Measurements from ENCODE around the gene LMF1. TPM values are rescaled to one million over a fixed set of nuclear protein-coding genes. Genes with fewer than 3 reads are reported as not detected.

Gene LMF1
- total and polyA plus RNA-seq, 4 donors, result 8.8 to 75.0 (median 28.3) TPM

DNA sequence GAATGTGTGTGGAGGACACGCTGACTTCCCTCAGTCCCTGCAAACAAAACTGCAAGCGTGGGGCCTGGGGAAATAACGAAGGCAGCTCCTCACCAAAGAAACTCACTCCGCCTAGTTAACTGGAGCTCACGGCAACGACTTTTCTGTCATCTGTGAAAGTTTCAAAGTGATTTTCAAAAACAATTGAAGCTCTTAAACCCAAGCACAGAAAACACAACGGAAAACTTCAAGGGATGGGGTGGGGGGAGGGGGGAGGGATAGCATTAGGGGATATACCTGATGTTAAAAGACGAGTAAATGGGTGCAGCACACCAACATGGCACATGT, 167.1 kb downstream of the LMF1 start:
- ATAC-seq (ENCODE audit: low FRiP score) (no peak), DNase-seq (no peak)
- Histone ChIP-seq H3K27ac (ENCODE audit: low read depth in 1 of 2, low read length in 2 of 2) (no peak overlapping the region), H3K36me3 (ENCODE audit: control insufficient read depth in 1 of 2, insufficient read depth in 2 of 2, low read length in 1 of 2) (no peaks in the 10 kb centered on the region), H3K4me3 (ENCODE audit: low read length in 2 of 2) (no peak overlapping the region), H3K4me1 (ENCODE audit: control insufficient read depth in 1 of 2, insufficient read depth in 2 of 2, low read length in 2 of 2) (no peaks in the 10 kb centered on the region), H3K9me3 (ENCODE audit: control insufficient read depth, low read length) (no peaks in the 10 kb centered on the region), H3K27me3 (ENCODE audit: control insufficient read depth in 1 of 2, insufficient read depth in 2 of 2, low read length in 1 of 2) (no peaks in the 10 kb centered on the region)
- WGBS, 2 donors, result 44 to 45% methylated on average over 8 of the region's 8 CpGs
- intact Hi-C loops (cut with DNase I), result no loop called here

Other genes starting within 250 kb of the LMF1 start
- gene ANTKMT, start 249.8 kb downstream of the LMF1 start, total RNA-seq, result 10 to 100 TPM; 18.6 to 25.7 TPM
- 10 to 100 TPM; 13.1 to 33.0 TPM for gene ANTKMT, start 249.8 kb downstream of the LMF1 start, polyA plus RNA-seq
- 1 to 10 TPM in 1 of 2 donors, under 1 TPM in 1; 0.39 to 1.7 TPM for gene CCDC78, start 244.5 kb downstream of the LMF1 start, total RNA-seq
- under 1 TPM in 1 of 2 donors, not detected in 1; 0.97 TPM for gene CCDC78, start 244.5 kb downstream of the LMF1 start, polyA plus RNA-seq
- 1 to 10 TPM; 2.4 to 3.8 TPM for gene HAGHL, start 243.9 kb downstream of the LMF1 start, total RNA-seq
- 10 to 100 TPM in 1 of 2 donors, 1 to 10 TPM in 1; 2.8 to 22.5 TPM for gene HAGHL, start 243.9 kb downstream of the LMF1 start, polyA plus RNA-seq
- gene CIAO3, start 230.0 kb downstream of the LMF1 start, total RNA-seq, result 10 to 100 TPM; 21.8 to 22.4 TPM
- 10 to 100 TPM; 12.4 to 35.9 TPM for gene CIAO3, start 230.0 kb downstream of the LMF1 start, polyA plus RNA-seq
- gene MSLN, start 210.2 kb downstream of the LMF1 start, total RNA-seq, result under 1 TPM; 0.33 to 0.52 TPM
- gene MSLN, start 210.2 kb downstream of the LMF1 start, polyA plus RNA-seq, result 1 to 10 TPM; 1.5 to 2.1 TPM
- 10 to 100 TPM; 12.1 to 13.5 TPM for gene RPUSD1, start 182.6 kb downstream of the LMF1 start, total RNA-seq
- 10 to 100 TPM in 1 of 2 donors, 1 to 10 TPM in 1; 6.8 to 20.3 TPM for gene RPUSD1, start 182.6 kb downstream of the LMF1 start, polyA plus RNA-seq
- gene CHTF18, start 182.4 kb downstream of the LMF1 start, total RNA-seq, result 10 to 100 TPM in 1 of 2 donors, 1 to 10 TPM in 1; 7.1 to 14.3 TPM
- 10 to 100 TPM in 1 of 2 donors, 1 to 10 TPM in 1; 3.0 to 56.9 TPM for gene CHTF18, start 182.4 kb downstream of the LMF1 start, polyA plus RNA-seq
- gene GNG13, start 170.2 kb downstream of the LMF1 start, total RNA-seq, result not detected
- not detected for gene GNG13, start 170.2 kb downstream of the LMF1 start, polyA plus RNA-seq
- 1 to 10 TPM; 2.2 to 7.0 TPM for gene SOX8, start 10.8 kb upstream of the LMF1 start, total RNA-seq
- 1 to 10 TPM; 1.0 to 5.7 TPM for gene SOX8, start 10.8 kb upstream of the LMF1 start, polyA plus RNA-seq
- gene SSTR5, start 101.8 kb upstream of the LMF1 start, total RNA-seq, result under 1 TPM in 1 of 2 donors, not detected in 1; 0.26 TPM
- gene SSTR5, start 101.8 kb upstream of the LMF1 start, polyA plus RNA-seq, result under 1 TPM; 0.49 to 0.75 TPM
- 1 to 10 TPM in 1 of 2 donors, not detected in 1; 1.4 TPM for gene C1QTNF8, start 125.3 kb upstream of the LMF1 start, total RNA-seq
- gene C1QTNF8, start 125.3 kb upstream of the LMF1 start, polyA plus RNA-seq, result 1 to 10 TPM in 1 of 2 donors, not detected in 1; 1.2 TPM
- gene CACNA1H, start 182.1 kb upstream of the LMF1 start, total RNA-seq, result 10 to 100 TPM in 1 of 2 donors, 1 to 10 TPM in 1; 8.9 to 17.8 TPM
- gene CACNA1H, start 182.1 kb upstream of the LMF1 start, polyA plus RNA-seq, result 10 to 100 TPM in 1 of 2 donors, 1 to 10 TPM in 1; 1.3 to 10.7 TPM

Measured in aorta (tissue), 5 donors.